A172 (cell line): ENCODE results near the gene FRMPD2. TPM values are rescaled to one million over a fixed set of nuclear protein-coding genes. Genes with fewer than 3 reads are reported as not detected.
"Not testable (repeated sequence)": the region's sequence is repeated elsewhere in the genome, so short reads cannot be mapped to it uniquely, and the experiment has no call there.

Source experiments
- DNase-seq: peaks from one replicate; pipeline ENCODE4 v3.0.0-alpha.2; 2015; ENCODE audit warnings: low spot score
- total RNA-seq: library from RNA; depleted of rRNA; stranded (reverse); fragments of >200 nt; shearing (Covaris generic); gene quantifications from 2 replicates; pipeline ENCODE4 v1.2.3, GENCODE V29; 2014; rRNA removed

The FRMPD2 gene
- total RNA-seq, 1 experiment from 2014 or later = not detected

DNA sequence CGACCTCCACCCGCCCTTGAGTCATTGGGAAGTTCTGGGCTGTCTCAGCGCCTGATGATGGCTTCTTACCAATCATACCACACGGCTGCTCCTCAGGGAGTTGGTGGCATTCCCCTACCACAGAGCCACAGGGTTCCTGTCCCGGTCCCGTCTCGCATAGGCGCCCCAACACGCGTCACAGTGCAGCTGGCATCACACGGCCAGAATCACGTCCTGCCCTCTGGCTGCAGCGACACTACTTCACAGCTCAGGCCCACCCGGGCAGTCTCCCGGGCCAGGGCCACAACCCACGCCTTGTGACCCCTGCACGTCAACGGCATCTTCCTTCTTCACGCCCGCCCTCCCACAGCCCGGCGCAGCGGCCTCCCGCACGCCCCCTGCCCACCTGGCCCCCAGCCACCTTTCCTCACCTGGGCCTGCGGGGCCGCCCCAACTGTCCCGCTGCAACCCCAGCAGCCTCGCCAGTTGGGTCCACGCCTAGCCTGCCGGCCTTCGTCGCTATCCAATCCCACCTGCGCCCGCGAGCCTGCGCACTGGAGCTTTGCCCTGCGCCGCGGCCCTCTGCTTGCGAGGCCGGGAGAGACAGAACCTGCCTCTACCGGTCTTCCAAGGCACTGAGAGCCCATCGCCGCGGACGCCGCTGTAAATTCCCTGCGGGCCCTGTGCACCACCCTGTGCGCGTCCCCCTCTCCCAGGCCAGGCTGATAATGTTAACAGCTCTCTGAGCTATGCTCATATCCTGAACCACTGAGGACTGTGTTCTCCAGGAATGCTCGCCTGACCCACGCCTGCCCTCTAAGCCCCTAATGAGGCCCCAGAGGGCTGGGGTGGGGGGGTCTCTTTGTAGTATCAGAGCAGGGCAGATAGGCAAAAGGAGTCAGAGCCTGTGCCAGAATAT, 134.3 kb downstream of the FRMPD2 start:
- not testable (repeated sequence) for DNase-seq

DNA sequence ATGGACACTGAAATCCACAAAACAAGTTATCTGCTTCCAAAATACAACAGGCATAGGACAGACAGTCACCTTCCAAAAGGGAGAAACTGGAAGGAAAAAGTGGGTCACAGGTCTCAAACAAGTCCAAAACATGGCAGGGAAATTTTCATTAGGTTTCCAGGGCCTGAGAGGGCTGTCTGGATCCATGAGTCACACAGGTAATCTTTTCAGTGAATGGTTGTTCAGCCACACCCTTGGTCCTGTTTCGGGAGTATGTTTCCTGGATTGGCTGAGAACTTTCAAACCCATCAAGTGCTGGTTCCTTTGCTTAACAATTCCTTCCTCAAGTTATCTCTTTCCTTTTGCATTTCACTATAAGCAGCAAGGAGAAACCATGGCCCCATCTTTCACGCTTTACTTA, 145.5 kb downstream of the FRMPD2 start:
- DNase-seq = not testable (repeated sequence)

DNA sequence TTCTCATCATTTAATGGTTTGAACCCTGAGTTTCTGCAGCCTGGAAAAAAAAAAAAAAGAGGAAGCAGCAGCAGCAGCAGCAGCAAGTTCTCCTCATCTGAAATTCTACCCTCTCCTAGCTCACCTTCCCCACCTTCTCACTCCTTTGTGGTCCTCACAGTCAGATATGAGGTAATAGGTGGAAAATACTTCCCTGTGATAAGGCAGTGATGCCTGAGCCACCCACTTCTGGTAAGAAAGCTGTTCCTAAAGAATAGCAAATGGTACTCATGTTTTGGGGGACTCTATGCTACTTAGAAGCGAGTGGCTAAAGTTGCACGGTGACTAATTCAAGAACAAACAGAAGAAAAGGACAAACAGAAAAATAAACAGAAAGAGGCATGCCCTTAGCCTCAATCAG, 148.2 kb downstream of the FRMPD2 start:
- DNase-seq = not testable (repeated sequence)

DNA sequence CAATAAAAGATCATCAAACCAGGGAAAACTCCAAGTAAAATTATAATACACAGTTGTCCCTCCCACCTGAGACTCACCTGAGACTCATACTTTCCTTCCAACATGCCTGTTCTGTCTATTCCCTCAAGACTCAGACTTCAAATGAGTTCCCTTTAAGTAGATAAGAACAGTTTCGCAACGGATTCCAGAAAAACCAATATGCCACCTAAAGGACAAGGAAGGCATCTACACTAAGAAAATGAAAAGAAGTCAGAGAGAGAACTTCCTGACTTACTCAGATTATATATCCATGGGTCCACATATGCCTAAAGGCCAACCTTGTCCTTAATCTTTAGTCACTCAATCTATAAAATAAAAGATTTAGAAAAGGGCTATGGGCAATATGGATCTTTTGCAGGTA, 148.9 kb downstream of the FRMPD2 start:
- not testable (repeated sequence) for DNase-seq

DNA sequence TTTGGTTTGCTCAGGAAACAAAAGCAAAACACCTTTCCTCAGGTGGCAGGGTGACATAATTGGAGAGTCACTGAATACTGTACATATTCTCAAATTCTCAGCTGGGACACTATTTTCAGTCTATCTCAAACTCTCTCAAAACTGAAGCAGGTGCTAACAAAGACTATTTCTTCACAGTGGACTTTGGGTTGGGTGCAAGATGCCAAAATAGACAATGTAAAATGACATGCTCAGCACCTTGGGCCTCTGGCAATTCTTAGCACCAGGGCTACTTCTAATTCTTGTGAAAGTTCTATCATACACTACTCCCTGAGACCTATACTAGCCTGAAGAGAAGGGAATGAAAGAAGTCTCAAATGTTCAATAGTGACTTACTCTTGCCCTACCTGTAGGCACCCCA, 151.9 kb downstream of the FRMPD2 start:
- not testable (repeated sequence) for DNase-seq

DNA sequence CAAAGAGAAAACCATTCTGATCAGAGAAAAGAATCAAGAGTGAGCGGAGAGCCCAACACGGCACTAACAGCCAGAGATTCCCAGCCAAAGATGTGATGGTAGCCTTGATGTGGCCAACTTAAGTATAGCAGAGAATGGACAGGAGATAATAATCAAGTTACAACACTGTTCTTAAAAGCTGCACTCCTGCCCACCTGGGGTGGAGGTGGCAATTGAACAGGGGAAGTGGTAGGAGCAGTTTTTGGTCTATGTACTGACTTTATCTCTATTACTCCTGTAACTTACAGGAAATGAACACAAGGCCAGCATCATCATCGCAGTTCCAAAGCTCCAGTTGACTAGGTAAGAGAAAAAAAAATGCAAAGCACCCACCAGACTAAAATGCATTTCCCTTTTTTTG, 164.2 kb downstream of the FRMPD2 start:
- DNase-seq = not testable (repeated sequence)

Other genes with a start within 250 kb of the FRMPD2 start
- gene MAPK8, start 32.0 kb upstream of the FRMPD2 start, total RNA-seq = 43.6 and 66.6 TPM in 2 replicates